HG02759 (cell line): ENCODE results near the gene CTTN.

Experiments used
- ATAC-seq: cut with Tn5 transposase; IDR thresholded peaks from one replicate; pipeline ENCODE4 v1.9.1; 2021; ENCODE audit warnings: mild to moderate bottlenecking, moderate library complexity; ENCODE audit not compliant: unreplicated experiment

Gene CTTN

DNA sequence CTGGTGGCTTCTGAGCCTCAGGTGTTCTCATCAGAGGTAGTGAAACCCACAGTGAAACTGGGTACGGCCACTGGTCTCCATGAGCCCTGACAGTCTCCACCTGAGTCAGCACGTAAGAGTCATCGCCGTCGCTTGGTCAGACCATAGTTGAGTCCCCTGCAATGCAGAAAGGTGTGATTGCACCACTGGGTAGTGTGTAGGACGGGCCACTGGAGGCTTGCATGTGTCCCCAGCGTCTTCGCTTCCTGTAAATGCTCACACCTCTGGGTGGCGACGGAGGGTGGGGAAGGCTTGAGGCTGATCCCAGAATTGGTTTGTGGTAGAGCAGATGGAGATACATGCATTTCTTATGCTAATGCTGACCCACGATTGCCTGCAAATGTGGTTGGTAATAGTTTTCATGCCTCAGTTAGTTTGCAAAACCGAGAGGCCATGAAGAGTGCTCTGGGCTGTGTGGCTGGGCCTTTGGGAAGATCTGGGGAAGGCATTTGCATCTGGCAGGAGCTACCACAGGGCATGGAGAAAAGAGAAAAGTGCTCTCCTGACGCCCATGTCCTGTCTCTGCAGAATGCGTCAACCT is 26.5 kb downstream of the CTTN start:
- no peak for ATAC-seq

- no peak for ATAC-seq
These were observed 29.1 kb downstream of the CTTN start for GRCh38 chr11:70427436-70427835.

DNA sequence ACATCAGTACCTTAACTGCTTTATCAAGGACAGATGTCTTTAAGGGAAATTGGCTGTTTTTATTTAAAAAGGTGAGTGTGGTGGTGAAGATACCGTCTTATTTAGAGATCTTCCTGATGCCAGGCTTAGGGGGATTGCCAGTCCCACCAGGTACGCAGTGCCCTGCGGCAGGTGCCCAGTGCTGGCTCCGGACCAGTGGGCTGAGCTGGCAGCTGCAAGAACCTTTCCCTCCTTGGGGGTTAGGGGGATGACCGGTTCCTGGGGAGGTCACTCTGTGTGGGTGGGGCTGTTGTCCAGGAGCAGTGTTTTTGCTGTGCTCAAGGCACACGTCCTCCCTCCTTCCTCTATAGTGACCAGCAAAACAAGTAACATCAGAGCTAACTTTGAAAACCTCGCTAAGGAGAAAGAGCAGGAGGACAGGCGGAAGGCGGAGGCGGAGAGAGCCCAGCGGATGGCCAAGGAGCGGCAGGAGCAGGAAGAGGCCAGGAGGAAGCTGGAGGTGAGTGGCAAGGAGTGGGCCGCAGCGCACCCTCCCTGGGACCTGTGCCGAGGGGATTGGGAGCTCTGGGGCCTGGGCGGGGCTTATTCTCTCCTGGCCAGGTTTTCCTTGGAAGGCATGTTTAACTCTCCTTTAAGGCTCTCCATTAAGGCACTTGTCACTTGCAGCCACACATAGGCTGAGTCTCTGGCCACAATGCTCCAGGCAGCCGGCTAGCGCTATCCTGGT is 30.5 kb downstream of the CTTN start:
- no peak for ATAC-seq

GRCh38 chr11:70429428-70429705 is 31.0 kb downstream of the CTTN start:
- no peak for ATAC-seq

DNA sequence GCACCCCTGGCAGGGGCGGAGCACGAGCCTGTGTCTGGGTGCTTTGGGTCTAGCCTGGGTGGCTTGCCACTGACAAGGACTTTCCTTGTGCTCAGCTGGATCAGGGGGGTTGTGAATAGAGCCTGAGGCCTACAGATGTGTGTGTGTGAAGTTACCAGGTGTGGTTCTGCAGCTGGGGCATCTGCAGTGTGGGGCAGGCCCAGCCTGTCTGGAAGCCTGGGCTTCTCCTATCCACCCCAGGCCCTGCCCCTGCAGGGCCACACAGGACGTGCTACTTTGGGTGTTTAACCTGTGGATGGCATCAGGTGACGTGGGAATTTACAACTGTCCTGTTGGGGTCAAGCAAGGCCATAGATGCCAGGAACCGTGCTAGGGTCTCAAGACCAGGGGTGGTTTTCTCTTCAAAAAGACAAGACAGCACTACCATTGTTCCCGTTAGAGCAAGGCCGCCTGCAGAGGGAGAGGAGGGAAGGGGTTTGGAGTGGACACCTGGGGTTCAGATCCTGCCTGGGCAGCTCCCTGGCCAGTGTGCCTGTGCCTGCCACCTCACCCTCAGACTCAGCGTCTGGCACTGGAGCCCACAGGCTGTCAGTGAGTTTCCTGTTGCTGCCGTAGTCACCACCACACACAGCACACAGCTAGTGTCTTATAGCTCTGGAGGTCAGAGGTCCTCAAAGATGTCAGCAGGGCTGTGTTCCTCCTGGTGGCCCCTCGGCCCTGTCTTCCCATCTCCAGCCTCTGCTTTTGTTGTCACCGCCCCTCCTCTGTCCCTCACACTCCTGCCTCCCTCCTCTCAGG is 31.6 kb downstream of the CTTN start:
- no peak for ATAC-seq

DNA sequence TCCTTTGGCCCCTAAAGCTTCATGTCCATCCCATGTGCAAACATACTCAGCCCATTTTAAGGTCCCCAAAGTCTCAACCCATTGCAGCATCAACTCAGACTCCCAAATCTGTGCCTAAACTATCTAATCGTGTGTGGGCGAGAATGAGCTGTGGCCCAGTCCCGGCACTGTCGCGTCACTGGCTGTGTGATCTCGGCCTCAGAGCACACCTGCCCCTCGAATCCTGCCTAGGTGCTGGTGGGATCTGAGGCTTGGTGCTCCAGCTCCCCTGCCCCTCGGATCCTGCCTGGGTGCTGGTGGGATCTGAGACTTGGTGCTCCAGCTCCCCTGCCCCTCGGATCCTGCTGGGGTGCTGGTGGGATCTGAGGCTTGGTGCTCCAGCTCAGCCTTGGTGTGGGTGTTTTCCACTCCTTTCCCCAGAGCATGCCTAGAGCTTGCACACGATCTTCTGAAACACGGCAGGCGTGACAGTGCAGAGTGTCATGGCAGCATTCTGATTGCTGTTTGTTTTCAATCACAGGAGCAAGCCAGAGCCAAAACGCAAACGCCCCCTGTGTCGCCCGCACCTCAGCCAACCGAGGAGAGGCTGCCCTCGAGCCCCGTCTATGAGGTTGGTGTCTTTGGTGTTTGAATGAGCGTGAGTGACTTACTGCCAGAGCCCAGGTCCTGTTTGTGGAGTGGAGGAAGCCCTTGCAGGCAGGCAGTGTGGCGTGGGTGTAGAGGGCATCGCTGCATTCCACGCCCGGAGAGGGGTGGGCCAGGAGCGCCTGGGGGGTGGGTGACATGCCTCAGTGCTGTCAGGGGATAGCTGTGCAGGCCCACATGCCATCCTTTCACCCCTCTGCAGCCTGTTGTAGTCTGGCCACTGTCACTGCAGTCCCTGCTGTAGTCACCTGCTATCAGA is 32.6 kb downstream of the CTTN start:
- no peak for ATAC-seq

GRCh38 chr11:70431611-70432010 is 33.3 kb downstream of the CTTN start:
- ATAC-seq: no peak

GRCh38 chr11:70432065-70432464 is 33.7 kb downstream of the CTTN start:
- no peak for ATAC-seq

- no peak for ATAC-seq
These were observed 34.3 kb downstream of the CTTN start for GRCh38 chr11:70432580-70432979.

GRCh38 chr11:70433038-70433437 is 34.7 kb downstream of the CTTN start:
- no peak for ATAC-seq

DNA sequence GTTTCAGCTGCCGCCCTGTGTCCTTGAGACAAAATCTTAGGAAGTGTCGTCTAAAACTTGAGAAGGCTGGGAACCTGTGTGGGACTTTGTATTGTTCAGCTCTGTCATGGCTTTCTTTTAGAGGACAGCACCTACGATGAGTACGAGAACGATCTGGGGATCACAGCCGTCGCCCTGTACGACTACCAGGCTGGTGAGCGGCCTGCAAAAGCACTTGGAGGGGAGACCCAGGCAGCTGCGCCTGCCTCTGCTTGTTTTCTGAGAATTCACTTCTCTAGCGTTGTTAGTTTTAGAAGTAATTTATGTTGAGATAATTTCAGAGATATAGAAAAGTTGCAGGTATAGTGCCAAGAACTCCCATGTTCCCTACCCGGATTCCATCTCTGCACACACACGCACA is 35.2 kb downstream of the CTTN start:
- ATAC-seq: no peak

- ATAC-seq: no peak
These were observed 35.9 kb downstream of the CTTN start for GRCh38 chr11:70433966-70434812.

- no peak for ATAC-seq
These were observed 36.5 kb downstream of the CTTN start for GRCh38 chr11:70434813-70435278.

GRCh38 chr11:70435361-70435760 is 37.0 kb downstream of the CTTN start:
- ATAC-seq: no peak

DNA sequence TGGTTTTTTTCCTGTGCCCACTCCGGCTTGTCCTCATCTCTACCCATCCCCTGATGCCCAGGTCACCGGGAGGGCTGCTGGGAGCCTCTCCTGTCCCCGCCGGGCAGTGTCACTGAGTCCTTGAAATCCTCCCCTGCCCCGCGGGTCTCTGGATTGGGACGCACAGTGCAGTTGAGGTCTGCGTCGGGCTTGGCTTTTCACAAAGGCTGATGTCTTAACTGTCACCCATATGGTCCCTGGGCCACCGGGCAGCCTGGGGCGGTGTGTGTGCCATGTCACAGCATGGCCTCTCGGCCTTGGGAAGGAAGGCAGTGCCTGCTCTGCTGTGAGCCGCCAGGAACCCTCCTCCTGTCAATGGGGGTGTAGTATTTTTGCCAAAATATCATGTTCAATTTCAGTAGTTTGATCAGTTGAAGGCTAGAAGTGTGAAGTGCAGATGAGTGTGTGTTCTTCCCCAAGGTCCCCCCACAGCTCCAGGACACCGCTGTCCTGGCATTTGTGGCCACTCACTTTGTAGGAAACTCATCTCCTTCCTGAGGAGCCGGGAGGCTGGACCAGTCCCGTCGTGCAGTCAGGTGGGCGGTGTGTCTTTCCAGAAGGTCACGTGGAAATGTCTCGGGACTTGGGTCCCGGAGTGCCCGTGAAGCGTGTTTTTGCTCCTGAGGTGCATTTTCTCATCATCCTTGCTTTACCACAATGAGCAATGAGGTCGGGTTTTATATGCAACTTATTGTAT is 37.6 kb downstream of the CTTN start:
- ATAC-seq: no peak

DNA sequence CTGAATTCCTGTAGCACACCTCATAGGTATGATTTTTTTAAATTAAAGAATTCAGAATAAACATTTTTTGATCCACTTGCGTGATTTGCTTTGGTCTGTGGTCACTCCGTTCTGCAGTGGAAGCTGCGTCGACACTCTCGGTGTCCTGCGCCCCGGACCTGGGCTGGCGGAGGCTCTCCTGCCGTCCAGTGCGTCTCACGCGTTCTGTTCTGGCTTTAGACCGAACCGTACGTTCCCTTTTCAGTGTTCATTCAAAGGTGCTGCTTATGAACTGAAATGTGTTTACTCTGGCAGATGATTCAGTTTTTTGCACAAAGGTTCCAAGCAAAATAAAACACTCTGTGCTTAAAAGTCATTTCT is 38.2 kb downstream of the CTTN start:
- no peak for ATAC-seq

DNA sequence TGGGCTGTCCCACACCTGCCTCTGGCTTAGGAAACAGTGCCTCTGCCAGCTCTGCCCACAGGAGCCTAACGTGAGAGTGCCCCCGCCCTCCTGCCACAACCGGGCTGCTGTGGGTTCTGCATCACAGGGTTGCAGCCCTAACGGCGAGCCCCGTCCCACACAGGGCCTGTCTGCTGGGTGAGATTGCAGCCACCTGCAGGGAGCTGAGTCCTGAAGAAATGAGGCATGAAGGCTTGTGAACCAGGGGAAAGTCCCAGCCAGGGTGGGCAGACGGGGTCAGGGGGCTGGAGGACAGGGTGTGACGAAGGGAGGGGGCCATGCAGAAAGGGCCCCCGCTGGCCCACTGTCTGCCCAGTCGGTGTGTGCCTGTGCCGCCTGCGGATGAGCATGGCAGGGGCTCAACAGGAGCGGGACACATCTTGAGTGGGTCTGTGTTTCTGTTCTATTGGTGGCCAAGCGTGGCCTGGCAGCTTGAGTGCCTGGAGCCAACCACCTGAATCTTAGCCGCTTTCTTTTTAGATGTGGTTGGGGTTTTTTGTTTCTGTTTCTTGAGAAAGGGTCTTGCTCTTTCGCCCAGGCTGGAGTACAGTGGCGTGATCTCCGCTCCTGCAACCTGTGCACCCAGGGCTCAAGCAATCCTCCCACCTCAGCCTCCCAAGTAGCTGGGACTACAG is 38.9 kb downstream of the CTTN start:
- ATAC-seq: peak; percentile 67

DNA sequence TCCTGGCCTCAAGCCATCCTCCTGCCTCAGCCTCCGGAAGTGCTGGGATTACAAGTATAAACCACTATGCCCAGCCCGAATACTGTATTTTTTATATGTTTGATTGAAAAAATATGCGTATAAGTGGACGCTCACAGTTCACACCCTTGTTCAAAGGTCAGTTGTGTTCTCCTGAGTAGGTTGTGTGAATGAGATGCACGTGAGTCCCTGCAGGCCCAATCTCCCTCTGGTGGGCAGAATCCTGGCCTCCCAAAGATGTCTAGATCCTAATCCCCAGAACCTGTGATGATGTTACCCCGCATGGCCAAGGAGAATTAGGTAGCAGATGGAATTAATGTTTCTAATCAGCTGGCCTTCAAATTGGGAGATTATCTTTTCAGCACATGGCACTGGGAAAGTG is 41.9 kb downstream of the CTTN start:
- ATAC-seq: no peak

DNA sequence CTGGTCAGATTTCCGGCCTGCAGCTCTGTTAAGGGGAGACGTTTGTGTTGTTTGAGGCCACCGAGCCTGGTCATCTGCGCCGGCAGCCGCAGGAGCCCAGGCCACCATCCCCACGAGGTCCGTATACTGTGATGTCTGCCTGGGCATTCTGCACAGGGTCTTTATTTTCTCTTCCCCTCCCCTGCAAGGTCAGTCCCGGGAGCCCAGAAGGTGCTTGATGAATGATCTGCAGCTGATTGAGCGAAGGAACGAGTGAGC is 45.4 kb downstream of the CTTN start:
- no peak for ATAC-seq
